Fibroblast of lung (primary cell): ENCODE data around the gene RNF34. TPM values are rescaled to one million over a fixed set of nuclear protein-coding genes. Genes with fewer than 3 reads are reported as not detected.

ENCODE experiments used
- DNase-seq, 2 donors: peaks; one replicate each; pipeline versions ENCODE4 v3.0.0 to v3.0.0-alpha.2; 2010; ENCODE audit warnings: low read depth in 2 of 2
- H2AFZ ChIP-seq: 2 replicates; pipeline ENCODE4 v1.5.1; 2012; ENCODE audit warnings: low read length, control low read depth, inconsistent platforms
- H3K27ac ChIP-seq: 2 replicates; pipeline ENCODE4 v1.5.1; 2011; ENCODE audit warnings: low read length, control low read depth; ENCODE audit not compliant: insufficient read depth
- H3K27me3 ChIP-seq: 2 replicates; pipeline ENCODE4 v1.5.1; 2011; ENCODE audit warnings: mild to moderate bottlenecking, low read length; ENCODE audit not compliant: control insufficient read depth, insufficient read depth
- H3K36me3 ChIP-seq: 2 replicates; pipeline ENCODE4 v1.5.1; 2011; ENCODE audit warnings: low read length; ENCODE audit not compliant: control insufficient read depth, insufficient read depth
- H3K4me1 ChIP-seq: 2 replicates; pipeline ENCODE4 v1.5.1; 2011; ENCODE audit warnings: low read length; ENCODE audit not compliant: control insufficient read depth, insufficient read depth; ENCODE audit errors: extremely low read depth
- H3K4me2 ChIP-seq: 2 replicates; pipeline ENCODE4 v1.5.1; 2011; ENCODE audit warnings: low read length, control low read depth; ENCODE audit not compliant: insufficient read depth; ENCODE audit errors: extremely low read depth
- H3K4me3 ChIP-seq, 4 experiments: fragments of 200-600 bp in 1 of 4; sonication (generic) in 1 of 4; replicated peaks in 1 of 4; 2 replicates each; pipeline ENCODE4 v1.5.1; 2011 to 2016; ENCODE audit warnings: low read length in 4 of 4, low read depth in 3 of 4, mild to moderate bottlenecking in 3 of 4, control low read depth in 2 of 4, inconsistent platforms in 1 of 4, mixed read lengths in 1 of 4; ENCODE audit not compliant: insufficient read depth in 1 of 4; ENCODE audit errors: control extremely low read depth in 1 of 4
- H3K79me2 ChIP-seq: 2 replicates; pipeline ENCODE4 v1.5.1; 2012; ENCODE audit warnings: mild to moderate bottlenecking, low read length, inconsistent platforms; ENCODE audit not compliant: control insufficient read depth, insufficient read depth
- H3K9ac ChIP-seq: 2 replicates; pipeline ENCODE4 v1.5.1; 2011; ENCODE audit warnings: mild to moderate bottlenecking, low read length, control low read depth; ENCODE audit not compliant: insufficient read depth
- H3K9me3 ChIP-seq: 2 replicates; pipeline ENCODE4 v1.5.1; 2012; ENCODE audit warnings: low read depth, low read length; ENCODE audit not compliant: control insufficient read depth, insufficient read depth
- H4K20me1 ChIP-seq: 2 replicates; pipeline ENCODE4 v1.5.1; 2011; ENCODE audit warnings: low read length; ENCODE audit not compliant: control insufficient read depth, insufficient read depth; ENCODE audit errors: extremely low read depth
- EZH2 ChIP-seq: IDR thresholded peaks from 2 replicates; pipeline ENCODE4 v1.5.1; 2012; ENCODE audit warnings: low read length, control low read depth, mild to moderate bottlenecking; ENCODE audit errors: missing control alignments
- polyA plus RNA-seq, 2 donors: library from polyadenylated mRNA; depleted of rRNA in 1 of 2; stranded (reverse) in 1 of 2; unstranded in 1 of 2; fragments of >200 nt; gene quantifications; 2 replicates each; pipeline ENCODE4 v1.2.1, GENCODE V29; 2011 to 2012; ENCODE audit warnings: missing spikeins in 1 of 2
- total RNA-seq: library from RNA; depleted of rRNA; stranded (reverse); fragments of >200 nt; gene quantifications from 2 replicates; pipeline ENCODE4 v1.2.1, GENCODE V29; 2014
- TF ChIP-seq, protein P1 (sequence below), 2 donors: IDR thresholded peaks in 1 of 2; conservative IDR thresholded peaks in 1 of 2; 1 replicate in 1 of 2; 2 replicates in 1 of 2; pipeline ENCODE4 v1.5.1; 2011 to 2012; ENCODE audit warnings: low read length in 2 of 2, control low read depth in 1 of 2, inconsistent platforms in 1 of 2, low read depth in 1 of 2, mild to moderate bottlenecking in 1 of 2

The RNF34 gene
- total and polyA plus RNA-seq, 2 donors (not counting 1 experiment from before 2014, with no cell fraction given), result 33.9 to 79.4 TPM

- TF ChIP-seq, protein P1, sequence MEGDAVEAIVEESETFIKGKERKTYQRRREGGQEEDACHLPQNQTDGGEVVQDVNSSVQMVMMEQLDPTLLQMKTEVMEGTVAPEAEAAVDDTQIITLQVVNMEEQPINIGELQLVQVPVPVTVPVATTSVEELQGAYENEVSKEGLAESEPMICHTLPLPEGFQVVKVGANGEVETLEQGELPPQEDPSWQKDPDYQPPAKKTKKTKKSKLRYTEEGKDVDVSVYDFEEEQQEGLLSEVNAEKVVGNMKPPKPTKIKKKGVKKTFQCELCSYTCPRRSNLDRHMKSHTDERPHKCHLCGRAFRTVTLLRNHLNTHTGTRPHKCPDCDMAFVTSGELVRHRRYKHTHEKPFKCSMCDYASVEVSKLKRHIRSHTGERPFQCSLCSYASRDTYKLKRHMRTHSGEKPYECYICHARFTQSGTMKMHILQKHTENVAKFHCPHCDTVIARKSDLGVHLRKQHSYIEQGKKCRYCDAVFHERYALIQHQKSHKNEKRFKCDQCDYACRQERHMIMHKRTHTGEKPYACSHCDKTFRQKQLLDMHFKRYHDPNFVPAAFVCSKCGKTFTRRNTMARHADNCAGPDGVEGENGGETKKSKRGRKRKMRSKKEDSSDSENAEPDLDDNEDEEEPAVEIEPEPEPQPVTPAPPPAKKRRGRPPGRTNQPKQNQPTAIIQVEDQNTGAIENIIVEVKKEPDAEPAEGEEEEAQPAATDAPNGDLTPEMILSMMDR (conservative IDR thresholded peaks at IDR 0.05 in 1 of 2, IDR thresholded peaks at IDR 0.05 in 1 of 2; ENCODE audit: low read depth in 1 of 2, low read length in 2 of 2), result no peak
- no peak for TF ChIP-seq EZH2
- no peaks in the 10 kb centered on the region for H4K20me1 ChIP-seq
- no peak for DNase-seq
- H3K79me2 ChIP-seq, result no peaks in the 10 kb centered on the region
- no peak overlapping the region for H3K27ac ChIP-seq
- no peaks in the 10 kb centered on the region for H3K9me3 ChIP-seq
- no peaks in the 10 kb centered on the region for H3K4me1 ChIP-seq
- H3K9ac ChIP-seq, result no peak overlapping the region
- no peaks in the 10 kb centered on the region for H3K27me3 ChIP-seq
- H3K4me2 ChIP-seq, result no peak overlapping the region
- H3K36me3 ChIP-seq, result peaks cover 22% of the 10 kb centered on the region
- no peak overlapping the region for H3K4me3 ChIP-seq
- H2AFZ ChIP-seq, result no peak overlapping the region
Observed at GRCh38 chr12:121430833-121431415, 31.0 kb downstream of the RNF34 start.

- no peak overlapping the region for H3K27ac ChIP-seq
- DNase-seq, result no peak
- no peaks in the 10 kb centered on the region for H3K27me3 ChIP-seq
- H4K20me1 ChIP-seq, result no peaks in the 10 kb centered on the region
- peaks cover 19% of the 10 kb centered on the region for H3K36me3 ChIP-seq
- no peak overlapping the region for H3K4me2 ChIP-seq
- H3K4me1 ChIP-seq, result no peaks in the 10 kb centered on the region
- no peaks in the 10 kb centered on the region for H3K9me3 ChIP-seq
- no peak overlapping the region for H3K9ac ChIP-seq
- no peak overlapping the region for H2AFZ ChIP-seq
- TF ChIP-seq EZH2, result no peak
- TF ChIP-seq, protein P1 (conservative IDR thresholded peaks at IDR 0.05 in 1 of 2, IDR thresholded peaks at IDR 0.05 in 1 of 2; ENCODE audit: low read depth in 1 of 2, low read length in 2 of 2), result no peak
- no peaks in the 10 kb centered on the region for H3K79me2 ChIP-seq
- no peak overlapping the region for H3K4me3 ChIP-seq
Observed at GRCh38 chr12:121432740-121433480, 33.0 kb downstream of the RNF34 start.

DNA sequence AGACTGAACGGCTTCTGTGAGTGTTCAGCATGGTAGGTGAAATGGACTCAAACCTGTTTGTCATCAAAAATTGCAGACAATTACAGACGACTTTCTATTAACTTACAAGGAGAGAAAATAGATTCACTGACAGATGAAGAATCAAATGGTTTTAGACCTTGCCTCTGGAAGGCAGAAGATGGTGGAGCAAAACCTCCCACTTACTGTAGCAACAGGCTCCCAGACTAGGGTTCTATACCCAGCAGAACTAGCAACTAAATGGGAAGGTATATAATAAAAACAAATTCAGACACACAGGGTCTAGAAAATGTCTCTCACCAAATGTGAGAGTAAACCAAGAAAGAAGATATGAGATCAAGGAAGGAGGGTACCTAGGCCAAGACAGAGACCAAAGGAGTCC lies 36.8 kb downstream of the RNF34 start:
- TF ChIP-seq, protein P1 (conservative IDR thresholded peaks at IDR 0.05 in 1 of 2, IDR thresholded peaks at IDR 0.05 in 1 of 2; ENCODE audit: low read depth in 1 of 2, low read length in 2 of 2), result no peak
- no peak for TF ChIP-seq EZH2
- no peaks in the 10 kb centered on the region for H3K79me2 ChIP-seq

More for the DNA sequence above, 36.8 kb downstream of the RNF34 start:
- Histone ChIP-seq H2AFZ (no peak overlapping the region), H3K27ac (no peak overlapping the region), H4K20me1 (no peaks in the 10 kb centered on the region), H3K9me3 (no peaks in the 10 kb centered on the region), H3K4me3 (no peak overlapping the region), H3K4me1 (no peaks in the 10 kb centered on the region), H3K4me2 (no peak overlapping the region), H3K9ac (no peak overlapping the region), H3K36me3 (peaks cover 13% of the 10 kb centered on the region), H3K27me3 (no peaks in the 10 kb centered on the region)
- no peak for DNase-seq
